HAP-1 (cell line): Measurements from ENCODE around the gene MAPK12.

Source experiments
- DNase-seq, 2 experiments: peaks; one replicate each; pipeline ENCODE4 v3.0.0-alpha.2; 2016 to 2020; ENCODE audit warnings: low spot score in 2 of 2
- H3K27me3 ChIP-seq: fragments of 250-450 bp; sonication (Bioruptor Pico); 2 replicates; pipeline ENCODE4 v1.5.1; 2020; ENCODE audit warnings: low read depth, mild to moderate bottlenecking, moderate library complexity
- H3K36me3 ChIP-seq: fragments of 250-450 bp; sonication (Bioruptor Pico); replicated peaks from 2 replicates; pipeline ENCODE4 v1.5.1; 2020; ENCODE audit warnings: mild to moderate bottlenecking
- H3K4me1 ChIP-seq: fragments of 250-450 bp; sonication (Bioruptor Pico); 2 replicates; pipeline ENCODE4 v1.5.1; 2020; ENCODE audit warnings: mild to moderate bottlenecking
- H3K4me3 ChIP-seq: fragments of 250-450 bp; sonication (Bioruptor Pico); 2 replicates; pipeline ENCODE4 v1.5.1; 2020; ENCODE audit warnings: mild to moderate bottlenecking, moderate library complexity
- H3K9me3 ChIP-seq: fragments of 250-450 bp; sonication (Bioruptor Pico); 2 replicates; pipeline ENCODE4 v1.5.1; 2020; ENCODE audit warnings: mild to moderate bottlenecking, moderate library complexity
- in situ Hi-C: fragments of 300-500 bp; cut with MboI; formaldehyde crosslinking; loops from 3 replicates; pipeline ENCODE4 v1.14.3; 2020; ENCODE audit warnings: low sequenced_read_pairs, inconsistent platforms, mixed read lengths

MAPK12 gene

DNA sequence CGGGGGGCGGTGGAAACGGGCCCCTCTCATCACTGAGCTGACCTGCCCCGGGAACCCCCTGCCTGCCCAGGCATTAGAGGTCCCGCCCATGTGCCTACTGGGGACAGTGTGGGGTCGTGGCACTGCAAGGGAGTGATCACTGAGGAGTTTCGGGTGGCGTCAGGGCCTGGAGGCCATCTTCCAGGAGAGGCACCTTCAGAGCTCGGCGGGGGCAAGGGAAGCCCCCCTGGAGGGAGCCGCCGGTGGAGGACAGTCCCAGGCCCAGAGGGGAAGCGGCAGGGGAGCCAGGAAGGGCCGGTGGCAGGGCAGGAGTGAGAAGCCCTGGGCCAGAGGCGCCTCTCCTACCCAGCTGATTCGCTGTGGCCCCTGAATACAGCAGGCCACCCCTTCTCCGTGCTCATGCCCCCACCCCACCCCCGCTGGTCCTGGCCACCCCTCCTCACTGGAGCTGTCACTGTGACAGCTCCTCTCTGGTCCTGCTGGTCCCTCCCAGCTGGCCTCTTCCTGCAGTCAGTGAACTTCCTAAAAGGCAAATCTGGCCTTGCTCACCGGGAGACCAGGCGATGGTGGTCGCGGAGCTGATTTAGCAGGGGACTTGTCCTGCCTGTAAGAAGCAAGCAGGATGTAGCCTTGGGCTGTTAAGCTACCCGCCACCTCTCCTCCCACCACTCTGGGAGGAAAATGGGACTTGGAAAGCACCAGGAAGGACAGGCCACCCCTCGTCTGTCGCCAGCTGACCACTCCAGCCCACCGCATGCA is 10.7 kb upstream of the MAPK12 start:
- Histone ChIP-seq H3K4me3 (no peak overlapping the region), H3K27me3 (no peaks in the 10 kb centered on the region), H3K4me1 (peaks cover 10% of the 10 kb centered on the region), H3K9me3 (no peaks in the 10 kb centered on the region), H3K36me3 (peaks cover 19% of the 10 kb centered on the region)
- peak in 1 of 2 experiments; percentile 52 for DNase-seq
- in situ Hi-C loops: loop anchor here (10.0 kb wide), 1 partner anchor 53 kb away; the partner anchor contains the start of gene DENND6B

DNA sequence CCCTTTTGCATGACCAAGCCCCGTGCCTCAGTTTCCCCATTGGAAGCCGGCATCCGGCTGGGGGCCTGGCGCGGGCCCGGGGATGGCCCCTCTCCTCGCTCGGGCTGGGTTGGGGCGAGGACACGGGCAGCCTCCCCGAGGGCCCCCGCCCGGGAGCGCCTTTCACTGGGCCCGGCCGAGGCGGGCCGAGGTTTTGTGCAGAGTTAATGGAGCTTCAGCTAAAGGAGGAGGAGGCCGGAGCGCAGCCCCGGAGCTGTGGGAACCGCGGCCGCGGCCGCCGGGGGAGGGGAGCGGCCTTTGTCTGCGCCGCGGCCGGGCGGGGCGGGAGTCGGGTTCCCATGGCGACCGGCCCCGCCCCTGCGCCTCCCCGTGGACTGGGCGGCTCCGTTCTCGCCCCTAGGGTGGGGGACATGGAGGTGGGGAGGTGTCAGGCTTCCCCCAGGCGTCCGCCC is 10.1 kb upstream of the MAPK12 start:
- H3K27me3 ChIP-seq: no peaks in the 10 kb centered on the region
- H3K4me3 ChIP-seq: peak overlapping the region; percentile 44
- H3K9me3 ChIP-seq: no peaks in the 10 kb centered on the region
- peaks cover 10% of the 10 kb centered on the region for H3K4me1 ChIP-seq
- DNase-seq: peak; percentile 71 to 90
- in situ Hi-C loops: loop anchor here (10.0 kb wide), 1 partner anchor 53 kb away; the partner anchor contains the start of gene DENND6B
- H3K36me3 ChIP-seq: peaks cover 15% of the 10 kb centered on the region

DNA sequence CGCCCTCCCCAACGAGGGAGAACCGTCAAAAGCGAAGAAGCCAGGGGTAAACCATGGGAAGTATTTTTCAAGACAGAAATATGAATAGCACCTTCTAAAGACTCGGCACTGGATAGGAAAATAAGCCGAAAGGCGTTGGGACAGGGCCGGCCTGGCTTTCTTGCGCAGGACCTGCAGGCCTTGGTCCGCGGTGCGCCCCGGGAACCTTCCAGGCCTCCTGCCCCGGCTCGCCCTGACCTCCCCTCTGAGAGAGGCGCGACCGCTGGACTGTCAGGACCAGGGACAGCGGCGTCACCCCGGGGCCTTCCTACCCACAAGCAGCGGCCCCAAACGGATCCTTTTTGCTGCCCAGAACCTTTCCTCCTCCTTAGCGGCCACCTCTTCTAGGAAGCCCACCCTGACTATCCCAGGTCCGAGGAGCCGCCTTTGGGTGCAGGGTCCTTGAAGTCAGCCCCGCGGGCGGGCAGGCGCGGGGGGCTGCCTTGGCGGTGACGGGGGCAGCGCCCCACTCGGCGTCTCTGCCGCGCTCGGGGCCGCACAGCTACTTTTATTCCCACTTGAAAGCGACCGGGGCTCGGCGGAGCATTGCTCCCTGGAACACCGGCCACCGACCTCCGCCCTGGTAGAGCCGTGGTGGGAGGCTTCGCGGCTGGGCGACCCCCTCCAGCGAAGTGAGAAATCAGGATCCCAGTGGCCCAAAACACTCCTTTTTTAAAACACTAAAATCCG is 9.3 kb upstream of the MAPK12 start:
- in situ Hi-C loops: loop anchor here (10.0 kb wide), 1 partner anchor 54 kb away; the partner anchor contains the start of gene DENND6B

DNA sequence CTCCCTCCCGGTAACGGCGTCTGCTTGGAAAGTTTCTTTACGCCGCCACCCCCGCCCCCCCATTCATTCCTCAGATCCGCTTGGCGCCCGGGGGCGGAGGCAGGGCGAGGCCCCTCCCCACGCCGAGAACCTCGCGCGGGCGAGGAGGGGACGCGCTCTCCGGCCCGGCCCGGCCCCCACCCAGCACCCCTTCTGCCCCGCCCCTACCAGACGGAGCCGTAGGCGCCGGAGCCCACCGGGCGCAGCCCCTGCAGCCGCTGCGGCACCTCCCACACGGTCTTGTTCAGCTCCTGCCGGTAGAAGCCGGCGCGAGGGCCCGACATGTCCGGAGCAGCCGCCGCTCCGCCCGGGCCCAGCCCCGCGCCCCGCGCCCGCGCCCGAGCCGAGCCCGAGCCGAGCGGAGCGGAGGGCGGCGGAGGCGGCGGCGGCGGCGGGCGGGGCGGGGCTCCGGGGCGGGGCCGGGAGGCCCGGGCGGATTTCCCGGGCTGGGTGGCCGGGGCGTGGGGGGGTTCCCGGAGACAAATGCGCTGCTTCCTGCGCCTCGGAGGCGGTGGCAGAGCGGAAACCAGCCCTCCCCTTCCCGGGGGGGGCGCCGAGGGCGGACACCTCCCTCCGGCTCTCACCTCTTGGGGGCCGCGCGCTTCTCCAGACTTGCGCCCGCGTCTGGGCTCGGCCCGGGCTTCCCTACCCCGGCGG is 8.6 kb upstream of the MAPK12 start, which contains the start of gene MAPK11:
MAPK11 (minus strand) TSS at position 411 of the 696 bp plus-strand sequence; CDS start at position 323, 88 bp downstream.
- peak; percentile 38 to 77 for DNase-seq
- Histone ChIP-seq H3K4me3 (peak within 1 kb of the TSS; percentile 44), H3K36me3 (peaks cover 3% of the 10 kb centered on the region), H3K4me1 (peaks cover 10% of the 10 kb centered on the region), H3K27me3 (no peaks in the 10 kb centered on the region), H3K9me3 (no peaks in the 10 kb centered on the region)
- in situ Hi-C loops: loop anchor here (10.0 kb wide), 1 partner anchor 55 kb away; the partner anchor contains the start of gene DENND6B

More for the DNA sequence above, 9.3 kb upstream of the MAPK12 start:
- DNase-seq: peak in 1 of 2 experiments; percentile 86
- Histone ChIP-seq H3K36me3 (peaks cover 10% of the 10 kb centered on the region), H3K9me3 (no peaks in the 10 kb centered on the region), H3K4me1 (peaks cover 10% of the 10 kb centered on the region), H3K27me3 (no peaks in the 10 kb centered on the region), H3K4me3 (peak overlapping the region; percentile 44)

DNA sequence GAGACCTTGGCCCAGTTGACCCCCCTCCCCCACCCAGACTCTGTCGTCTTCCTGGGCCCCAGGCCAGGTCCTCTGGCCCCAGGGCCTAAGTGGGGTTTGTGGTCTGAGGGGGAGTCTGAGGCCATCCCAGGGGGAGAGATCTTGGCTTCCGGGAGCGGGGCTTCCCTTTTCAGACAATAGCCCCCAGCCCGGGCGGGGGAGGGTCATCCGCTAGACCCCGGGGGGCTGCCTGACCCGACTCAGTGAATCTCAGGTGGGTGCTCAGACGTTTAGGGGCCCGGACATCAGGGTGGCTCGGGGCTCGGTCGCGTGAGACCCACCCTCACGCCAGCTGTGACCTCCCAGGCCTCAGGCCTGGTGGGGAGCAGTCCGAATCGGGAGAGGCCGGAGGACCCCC is 8.1 kb upstream of the MAPK12 start:
- H3K36me3 ChIP-seq: no peaks in the 10 kb centered on the region
- peaks cover 10% of the 10 kb centered on the region for H3K4me1 ChIP-seq
- H3K4me3 ChIP-seq: peak overlapping the region; percentile 44
- no peaks in the 10 kb centered on the region for H3K27me3 ChIP-seq
- peak in 1 of 2 experiments; percentile 31 for DNase-seq
- no peaks in the 10 kb centered on the region for H3K9me3 ChIP-seq
- in situ Hi-C loops: no loop called here

DNA sequence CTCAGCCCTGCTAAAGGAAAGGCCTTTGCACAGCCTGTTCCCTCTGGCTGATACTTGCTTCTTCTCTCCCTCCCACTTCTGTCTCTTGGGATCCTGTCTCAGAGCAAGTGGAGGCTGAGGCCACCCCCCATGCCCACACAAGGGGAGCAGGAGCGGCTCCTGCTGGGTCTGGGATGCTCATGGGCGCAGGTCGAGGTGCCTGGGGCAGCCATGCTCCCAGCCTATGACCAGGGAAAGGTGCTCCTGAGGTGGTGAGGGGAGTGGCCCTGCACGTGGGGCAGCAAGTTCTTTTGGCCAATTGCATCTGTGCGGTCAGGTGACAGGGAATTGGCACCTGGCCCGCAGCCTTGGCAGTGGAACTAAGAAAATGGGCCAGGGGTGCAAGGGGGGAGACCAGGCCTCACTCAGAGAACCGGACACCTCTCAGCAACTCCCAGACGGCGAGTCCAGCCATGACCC is 7.2 kb upstream of the MAPK12 start:
- no peak for DNase-seq
- H3K27me3 ChIP-seq: no peaks in the 10 kb centered on the region
- H3K9me3 ChIP-seq: no peaks in the 10 kb centered on the region
- in situ Hi-C loops: no loop called here
- peaks cover 10% of the 10 kb centered on the region for H3K4me1 ChIP-seq
- no peak overlapping the region for H3K4me3 ChIP-seq
- H3K36me3 ChIP-seq: no peaks in the 10 kb centered on the region

DNA sequence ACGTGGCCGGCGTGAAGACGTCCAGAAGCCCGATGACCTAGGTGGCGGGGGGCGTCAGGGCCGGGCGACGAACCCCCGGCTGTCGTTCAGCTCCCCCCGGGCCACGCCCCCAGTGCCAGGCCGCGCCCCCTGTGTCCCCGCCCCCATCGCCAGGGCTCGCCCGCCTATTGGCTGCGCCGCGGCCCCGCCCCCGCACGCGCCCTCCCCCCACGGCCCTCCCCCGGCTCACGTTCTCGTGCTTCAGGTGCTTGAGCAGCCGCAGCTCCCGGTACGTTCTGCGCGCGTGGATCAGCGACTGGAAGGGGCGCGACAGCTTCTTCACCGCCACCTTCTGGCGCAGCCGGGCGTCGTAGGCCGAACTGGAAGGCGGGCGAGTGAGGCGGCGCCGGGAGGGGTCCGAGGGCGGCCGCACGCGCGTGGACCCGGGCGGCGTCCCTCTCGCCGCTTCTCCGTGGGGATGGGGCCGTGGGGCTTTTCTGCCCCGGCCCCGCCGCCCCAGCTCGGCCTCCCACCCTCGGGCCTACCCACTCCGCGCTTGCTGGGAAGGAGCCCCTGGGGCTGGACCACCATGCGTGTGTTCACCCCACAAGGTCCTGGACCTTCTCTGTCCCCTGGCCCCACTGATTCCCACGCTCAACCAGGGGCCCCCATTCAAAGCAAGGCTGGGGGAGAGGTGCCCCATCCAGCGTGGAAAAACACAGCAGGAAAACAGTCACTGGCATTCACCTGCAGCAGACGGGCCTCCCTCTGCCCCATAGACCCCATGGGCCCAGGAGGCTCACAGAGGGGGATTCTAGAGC is 6.3 kb upstream of the MAPK12 start:
- no peaks in the 10 kb centered on the region for H3K36me3 ChIP-seq
- peaks cover 12% of the 10 kb centered on the region for H3K4me1 ChIP-seq
- DNase-seq: no peak
- H3K9me3 ChIP-seq: no peaks in the 10 kb centered on the region
- in situ Hi-C loops: no loop called here
- H3K4me3 ChIP-seq: no peak overlapping the region
- no peaks in the 10 kb centered on the region for H3K27me3 ChIP-seq

DNA sequence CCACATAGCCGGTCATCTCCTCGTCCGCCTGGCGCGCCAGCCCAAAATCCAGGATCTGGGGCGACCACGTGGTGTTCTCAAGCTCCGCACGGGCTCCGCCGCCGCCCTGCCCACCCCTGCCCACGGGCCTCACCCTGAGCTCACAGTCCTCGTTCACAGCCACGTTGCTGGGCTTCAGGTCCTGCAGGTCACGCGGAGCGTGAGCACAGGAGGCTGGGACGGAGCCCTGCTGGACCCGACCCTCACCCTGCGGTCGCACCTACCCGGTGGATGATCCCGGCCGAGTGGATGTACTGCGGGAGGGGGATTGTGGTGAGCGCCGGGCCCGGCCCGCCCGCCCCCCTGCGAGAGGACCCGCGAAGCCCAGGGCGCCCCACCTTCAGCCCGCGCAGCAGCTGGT is 5.5 kb upstream of the MAPK12 start:
- Histone ChIP-seq H3K9me3 (no peaks in the 10 kb centered on the region), H3K36me3 (no peaks in the 10 kb centered on the region), H3K4me1 (peaks cover 19% of the 10 kb centered on the region), H3K27me3 (no peaks in the 10 kb centered on the region), H3K4me3 (no peak overlapping the region)
- no peak for DNase-seq
- in situ Hi-C loops: no loop called here

DNA sequence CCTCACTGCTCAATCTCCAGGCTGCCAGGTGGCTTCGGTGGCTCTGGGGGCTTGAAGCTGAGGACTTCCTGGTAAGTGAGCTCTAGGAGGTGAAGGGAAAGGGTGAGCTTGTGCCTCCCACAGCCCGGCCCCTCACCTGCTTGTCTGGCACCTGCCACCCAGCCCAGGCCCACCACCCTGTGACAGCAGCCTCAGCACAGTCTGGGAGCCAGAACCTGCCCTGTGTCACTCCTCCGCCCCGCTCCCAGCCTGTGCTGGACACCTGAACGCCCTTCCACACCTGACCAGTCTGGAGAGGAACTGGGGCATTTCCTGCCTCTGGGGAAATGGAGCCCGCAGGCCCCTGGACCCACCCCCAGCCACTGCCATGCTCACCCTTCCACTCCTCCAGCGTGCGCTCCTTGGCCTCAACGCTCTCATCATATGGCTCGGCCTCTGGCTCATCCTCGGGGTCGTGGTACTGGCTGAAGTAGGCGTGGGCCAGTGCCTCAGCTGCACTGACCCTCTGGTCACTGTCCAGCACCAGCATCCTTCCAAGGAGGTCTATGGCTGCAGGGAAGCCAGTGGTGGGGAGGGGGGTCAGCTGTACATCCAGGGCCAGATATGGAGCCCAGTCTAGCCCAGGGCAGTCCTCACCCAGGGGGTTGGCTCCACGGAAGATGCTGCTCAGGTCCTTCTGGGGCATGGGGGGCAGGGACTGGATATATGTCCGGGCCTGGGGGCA is 3.6 kb upstream of the MAPK12 start:
- no peak overlapping the region for H3K4me3 ChIP-seq
- H3K9me3 ChIP-seq: no peaks in the 10 kb centered on the region
- no peaks in the 10 kb centered on the region for H3K27me3 ChIP-seq
- in situ Hi-C loops: no loop called here
- no peaks in the 10 kb centered on the region for H3K36me3 ChIP-seq
- peaks cover 10% of the 10 kb centered on the region for H3K4me1 ChIP-seq
- no peak for DNase-seq

DNA sequence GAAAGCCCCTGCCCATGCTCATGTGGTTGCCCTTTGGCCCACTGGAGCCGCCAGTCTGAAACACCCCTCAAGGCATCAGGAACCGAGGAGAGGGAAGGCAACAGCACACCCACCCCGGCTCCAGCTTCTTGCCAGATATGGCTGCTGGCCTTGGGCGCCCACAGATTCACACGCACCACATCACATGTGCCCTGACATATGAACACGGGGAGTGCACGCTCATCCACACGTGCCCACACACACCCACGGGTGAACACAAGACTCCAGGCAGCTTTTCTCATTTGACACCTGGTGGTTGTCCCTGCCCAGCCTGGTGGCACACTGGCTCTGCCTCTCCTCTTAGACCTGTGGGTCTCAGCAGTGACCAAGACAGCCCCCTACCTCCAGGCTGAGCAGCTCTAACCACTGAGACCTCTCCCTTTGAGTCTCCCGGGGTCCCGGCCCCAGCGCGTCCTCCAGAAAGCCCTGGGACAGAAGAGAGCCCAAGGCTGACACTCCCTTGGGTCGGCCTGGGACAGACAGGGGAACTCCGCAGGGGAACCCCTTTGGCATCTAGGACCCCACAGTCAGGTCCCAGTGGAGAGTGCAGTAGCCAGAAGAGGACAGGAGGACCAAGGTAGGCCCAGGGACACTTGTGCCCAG is 2.7 kb upstream of the MAPK12 start:
- Histone ChIP-seq H3K9me3 (no peaks in the 10 kb centered on the region), H3K4me3 (no peak overlapping the region), H3K27me3 (no peaks in the 10 kb centered on the region), H3K36me3 (no peaks in the 10 kb centered on the region), H3K4me1 (peaks cover 10% of the 10 kb centered on the region)
- in situ Hi-C loops: no loop called here
- DNase-seq: no peak

DNA sequence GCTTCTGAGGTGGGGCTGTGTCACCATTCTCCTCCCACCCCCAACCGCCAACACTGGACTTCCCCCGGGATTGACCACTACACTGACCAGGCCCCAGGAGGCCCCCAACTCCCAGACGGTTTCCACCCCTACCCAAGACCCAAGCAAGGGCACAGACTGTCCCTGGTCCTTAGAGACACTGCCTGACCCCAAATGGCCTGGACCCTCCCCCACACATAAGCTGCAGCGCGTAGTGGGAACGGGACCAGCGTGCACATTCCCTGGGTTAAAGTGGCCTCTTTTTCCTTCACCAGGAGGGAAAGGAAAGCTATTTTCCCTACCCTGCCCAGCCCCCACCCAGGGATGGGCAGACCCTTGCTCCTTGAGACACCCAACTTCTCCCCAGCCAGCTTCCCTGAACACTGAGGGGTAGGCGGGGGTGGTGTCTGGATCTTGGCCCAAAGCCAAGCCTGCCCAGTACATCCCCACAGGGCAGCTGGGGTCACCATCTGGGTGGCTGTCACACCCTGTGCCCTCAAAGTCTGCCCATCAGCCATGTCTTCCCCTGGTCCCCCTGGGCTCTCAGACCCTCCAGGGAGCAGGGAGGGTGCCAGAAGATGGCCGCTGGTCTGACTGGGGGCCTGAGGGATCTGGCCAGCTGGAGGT is 1.6 kb upstream of the MAPK12 start:
- H3K36me3 ChIP-seq: peaks cover 9% of the 10 kb centered on the region
- H3K4me1 ChIP-seq: peaks cover 10% of the 10 kb centered on the region
- no peaks in the 10 kb centered on the region for H3K27me3 ChIP-seq
- no peak for DNase-seq
- in situ Hi-C loops: no loop called here
- no peak overlapping the region for H3K4me3 ChIP-seq
- H3K9me3 ChIP-seq: no peaks in the 10 kb centered on the region
